Heart left ventricle (tissue), 16 donors: ENCODE data around the gene ASPA. TPM values are rescaled to one million over a fixed set of nuclear protein-coding genes. Genes with fewer than 3 reads are reported as not detected.
"Not testable (repeated sequence)": the region's sequence is repeated elsewhere in the genome, so short reads cannot be mapped to it uniquely, and the experiment has no call there.

Experiments used
- ATAC-seq, 4 donors: fragments of 200-7000 bp; cut with Tn5 transposase; one replicate each; pipeline ENCODE4 v1.9.1; 2020 to 2022; ENCODE audit warnings: moderate library complexity in 4 of 4, mild to moderate bottlenecking in 3 of 4, moderate number of reproducible peaks in 1 of 4
- DNase-seq, 5 donors: peaks; one replicate each; pipeline ENCODE4 v3.0.0-alpha.2; 2020
- H3K27ac ChIP-seq, 12 donors: fragments of 200-600 bp; sonication (generic) in 4 of 12; one replicate each; pipeline versions ENCODE4 v1.5.0 to v1.8.0; 2016 to 2022; ENCODE audit warnings: mild to moderate bottlenecking in 2 of 12
- H3K27me3 ChIP-seq, 9 donors: fragments of 200-600 bp; sonication (generic) in 2 of 9; one replicate each; pipeline versions ENCODE4 v1.5.1 to v1.8.0; 2016 to 2022; ENCODE audit warnings: mild to moderate bottlenecking in 3 of 9
- H3K36me3 ChIP-seq, 9 donors: fragments of 200-600 bp; sonication (generic) in 2 of 9; one replicate each; pipeline versions ENCODE4 v1.5.0 to v1.8.0; 2018 to 2022; ENCODE audit warnings: mild to moderate bottlenecking in 2 of 9
- H3K4me1 ChIP-seq, 12 donors: fragments of 200-600 bp; sonication (generic) in 4 of 12; one replicate each; pipeline versions ENCODE4 v1.5.0 to v1.8.0; 2016 to 2022; ENCODE audit warnings: mild to moderate bottlenecking in 3 of 12
- H3K4me3 ChIP-seq, 12 donors: fragments of 200-600 bp; sonication (generic) in 4 of 12; one replicate each; pipeline versions ENCODE4 v1.5.0 to v1.8.0; 2017 to 2022; ENCODE audit warnings: mild to moderate bottlenecking in 9 of 12, moderate library complexity in 4 of 12
- H3K9me3 ChIP-seq, 12 donors: fragments of 200-600 bp; sonication (generic) in 4 of 12; one replicate each; pipeline versions ENCODE4 v1.5.0 to v1.8.0; 2016 to 2022; ENCODE audit warnings: mild to moderate bottlenecking in 1 of 12
- CTCF ChIP-seq, 12 donors: fragments of 200-600 bp; sonication (generic) in 4 of 12; IDR thresholded peaks; one replicate each; pipeline versions ENCODE4 v1.5.0 to v1.8.0; 2018 to 2022; ENCODE audit warnings: antibody characterized with exemption in 12 of 12, mild to moderate bottlenecking in 5 of 12
- POLR2A ChIP-seq, 2 donors: fragments of 450-650 bp; IDR thresholded peaks; one replicate each; pipeline ENCODE4 v1.6.1; 2017; ENCODE audit warnings: antibody characterized with exemption in 2 of 2, mild to moderate bottlenecking in 2 of 2, moderate library complexity in 2 of 2
- WGBS, 4 donors: extraction: QIAGEN DNeasy Blood & Tissue Kit in 2 of 4; methylation state at CpG; one replicate each; pipeline versions ENCODE4 v1.1.5 to v1.1.7; 2013 to 2018; 5-methylcytosine and 5-hydroxymethylcytosine counted together
- intact Hi-C, 10 donors: fragments of 100-400 bp; cut with DNase I; formaldehyde crosslinking; loops; one replicate each; pipeline versions ENCODE4 v1.11.1 to v1.14.2; 2022
- polyA plus RNA-seq, 2 donors: library from polyadenylated mRNA; stranded (reverse); fragments of 200-250 nt; gene quantifications; one replicate each; pipeline ENCODE4 v1.2.3, GENCODE V29; 2013
- total RNA-seq, 9 donors: library from RNA; depleted of rRNA in 2 of 9; stranded (reverse); fragments of >200 nt in 2 of 9; fragmentation: NEBNext Ultra II Directional in 3 of 9; extraction: Animal tissue kit (Norgen Biotek cat#: 25700) in 3 of 9; gene quantifications; one replicate each; pipeline versions ENCODE4 v1.1.0 to v1.2.4, GENCODE V29; 2016 to 2023
- donor health status: ischemic (EF 13 %, LVEDD 7.1; RV severe dilation, severe dysfunction).
- donor health status: healthy with polysubstance abuse.
- donor health status: DM: no; HTN: yes; CAD: no.
- donor health status: DM: no; HTN: no; CAD: no.
- donor health status: ischemic (EF 25% LVEDD 6.9; RV normal size, moderate dysfunction).
- donor health status: ischemic (EF 25% LVEDD 5.7; RV mildly dilated, moderate dysfunction).
- donor health status: healthy.
- donor health status: DM: yes; HTN: yes; CAD: no.
- donor health status: ischemic (EF 35%, LVEDD 5.7; RV mildly dilated, moderate dysfunction).
- donor health status: nonischemic (EF 11% LVEDD 7.7; RV severe dilation, severe dysfunction).
- donor health status: DM: yes; HTN: yes; CAD: no.
- donor health status: PGD.
- donor health status: ischemic (EF 29% LVEDD 5.4; RV normal size, mild dysfunction).
- donor health status: nonischemic (EF 23%, LVEDD 6.1; RV moderate dilation, normal function).

ASPA gene
- total and polyA plus RNA-seq, 11 donors, result 0.26 to 2.4 (median 1.2) TPM

- intact Hi-C loops, result loop anchor here in 2 of 10 donors (2.0 kb wide), 2 partner anchors 19 to 23 kb away; no protein-coding TSS in a partner anchor
- Histone ChIP-seq H3K4me3 (peak overlapping the region in 8 of 12 donors; percentile 5 to 31 (median 18)), H3K27me3 (no peaks in the 10 kb centered on the region), H3K9me3 (no peaks in the 10 kb centered on the region), H3K27ac (peak overlapping the region; percentile 84 to 97 (median 91)), H3K4me1 (peaks cover 0 to 31% (median 22%) of the 10 kb centered on the region in 12 donors), H3K36me3 (no peaks in the 10 kb centered on the region)
- WGBS, 4 donors, result 42 to 48% (median 46%) methylated on average over 8 of the region's 8 CpGs
- DNase-seq, result no peak
- no peak for TF ChIP-seq POLR2A (IDR thresholded peaks at IDR 0.05)
- no peak for TF ChIP-seq CTCF (IDR thresholded peaks at IDR 0.05)
- ATAC-seq, result peak in 3 of 4 donors; percentile 21 to 59 (median 50)
Measured at GRCh38 chr17:3511852-3512504, 36.2 kb downstream of the ASPA start.

- Histone ChIP-seq H3K4me3 (peak overlapping the region in 9 of 12 donors; percentile 5 to 31 (median 17)), H3K36me3 (no peaks in the 10 kb centered on the region), H3K4me1 (peaks cover 0 to 31% (median 22%) of the 10 kb centered on the region in 12 donors), H3K27me3 (no peaks in the 10 kb centered on the region), H3K9me3 (no peaks in the 10 kb centered on the region), H3K27ac (peak overlapping the region; percentile 84 to 97 (median 91))
- WGBS, 4 donors, result 21 to 28% (median 27%) methylated on average over 20 of the region's 20 CpGs
- TF ChIP-seq CTCF (IDR thresholded peaks at IDR 0.05), result no peak
- no peak for TF ChIP-seq POLR2A (IDR thresholded peaks at IDR 0.05)
- intact Hi-C loops, result loop anchor here in 1 of 10 donors (2.0 kb wide), 1 partner anchor 18 kb away; no protein-coding TSS in a partner anchor
- DNase-seq (peak; percentile 77 to 93 (median 87)), ATAC-seq (peak; percentile 93 to 98 (median 96))
Measured at GRCh38 chr17:3512505-3513171, 36.8 kb downstream of the ASPA start.

- Histone ChIP-seq H3K4me3 (peak overlapping the region in 1 of 12 donors; percentile 28), H3K36me3 (no peaks in the 10 kb centered on the region), H3K9me3 (no peaks in the 10 kb centered on the region), H3K27me3 (no peaks in the 10 kb centered on the region), H3K27ac (peak overlapping the region; percentile 84 to 97 (median 91)), H3K4me1 (peaks cover 0 to 31% (median 22%) of the 10 kb centered on the region in 12 donors)
- TF ChIP-seq CTCF (IDR thresholded peaks at IDR 0.05) (no peak), POLR2A (IDR thresholded peaks at IDR 0.05) (no peak)
- 72 to 80% (median 75%) methylated on average over 22 to 23 of the region's 23 CpGs for WGBS, 4 donors
- ATAC-seq (peak in 3 of 4 donors; percentile 10 to 14 (median 13)), DNase-seq (no peak)
- intact Hi-C loops, result loop anchor here in 1 of 10 donors (2.0 kb wide), 1 partner anchor 17 kb away; no protein-coding TSS in a partner anchor
Measured at GRCh38 chr17:3513305-3514035, 37.7 kb downstream of the ASPA start.

- DNase-seq, H3K9me3 ChIP-seq, ATAC-seq, H3K27me3 ChIP-seq, intact Hi-C loops, H3K36me3 ChIP-seq, H3K4me3 ChIP-seq: not testable (repeated sequence)
- 86 to 94% (median 91%) methylated on average over 11 of the region's 11 CpGs for WGBS, 4 donors
- peak overlapping the region in 9 of 12 donors; percentile 37 to 97 (median 91) for H3K27ac ChIP-seq
- peaks cover 0 to 31% (median 22%) of the 10 kb centered on the region in 12 donors for H3K4me1 ChIP-seq
Measured at GRCh38 chr17:3514167-3514566, 38.4 kb downstream of the ASPA start.
